IMR-90 (cell line): ENCODE results near the gene FOXP1. TPM values are rescaled to one million over a fixed set of nuclear protein-coding genes. Genes with fewer than 3 reads are reported as not detected.

Experiments
- ATAC-seq: fragments of 200-7000 bp; cut with Tn5 transposase; 2 replicates; pipeline ENCODE4 v1.9.1; 2020; ENCODE audit warnings: low read depth, mild to moderate bottlenecking, moderate library complexity
- BruUV-seq: library from RNA; stranded (reverse); fragments of 400-500 nt; replicated peaks from 2 replicates; lab custom pipeline; 2021; lab: Mats Ljungman, UMichigan
- CTCF ChIA-PET: fragments of 300-600 bp; formaldehyde crosslinking; extraction: SDS; loops from one replicate; lab custom pipeline; 2021; ENCODE audit warnings: antibody characterized with exemption; lab: Yijun Ruan, JAX
- POLR2A ChIA-PET: fragments of 300-600 bp; sonication (Branson Sonifier 250); formaldehyde crosslinking; loops from one replicate; lab custom pipeline; 2022; ENCODE audit warnings: antibody characterized with exemption; ENCODE audit not compliant: unreplicated experiment; lab: Charles Lee
- DNase-seq: peaks from one replicate; pipeline ENCODE4 v3.0.0; 2013
- H2AFZ ChIP-seq: replicated peaks from 2 replicates; pipeline ENCODE3; 2013; ENCODE audit warnings: low read length, mild to moderate bottlenecking; ENCODE audit not compliant: poor library complexity
- H2AK5ac ChIP-seq: 2 replicates; pipeline ENCODE4 v1.6.1; 2013; ENCODE audit warnings: low read depth, low read length, inconsistent platforms
- H2AK9ac ChIP-seq: replicated peaks from 2 replicates; pipeline ENCODE3; 2013; ENCODE audit warnings: mild to moderate bottlenecking, low read depth, low read length, moderate library complexity; ENCODE audit not compliant: poor library complexity
- H2BK120ac ChIP-seq: 2 replicates; pipeline ENCODE4 v1.6.1; 2013; ENCODE audit warnings: low read depth, low read length, inconsistent platforms
- H2BK15ac ChIP-seq: 3 replicates; pipeline ENCODE4 v1.6.1; 2013; ENCODE audit warnings: low read depth, low read length, inconsistent platforms
- H2BK20ac ChIP-seq: 2 replicates; pipeline ENCODE4 v1.6.1; 2013; ENCODE audit warnings: low read depth, mild to moderate bottlenecking, inconsistent platforms, low read length, moderate library complexity
- H2BK5ac ChIP-seq: 2 replicates; pipeline ENCODE4 v1.6.1; 2013; ENCODE audit warnings: mild to moderate bottlenecking, low read depth, low read length, inconsistent platforms; ENCODE audit not compliant: poor library complexity, severe bottlenecking
- H3K14ac ChIP-seq: replicated peaks from 2 replicates; pipeline ENCODE4 v1.6.1; 2013; ENCODE audit warnings: low read depth, low read length, inconsistent platforms
- H3K18ac ChIP-seq: 2 replicates; pipeline ENCODE4 v1.6.1; 2013; ENCODE audit warnings: low read depth, low read length, control low read depth
- H3K23ac ChIP-seq: 2 replicates; pipeline ENCODE4 v1.6.1; 2013; ENCODE audit warnings: low read depth, low read length, inconsistent platforms
- H3K27ac ChIP-seq: 2 replicates; pipeline ENCODE4 v1.5.1; 2013; ENCODE audit warnings: mild to moderate bottlenecking, control low read depth, low read length; ENCODE audit not compliant: insufficient read depth
- H3K27me3 ChIP-seq: 2 replicates; pipeline ENCODE4 v1.6.1; 2013; ENCODE audit warnings: low read length; ENCODE audit not compliant: control insufficient read depth, insufficient read depth
- H3K36me3 ChIP-seq: 2 replicates; pipeline ENCODE4 v1.6.1; 2013; ENCODE audit warnings: low read length, mixed read lengths; ENCODE audit not compliant: control insufficient read depth, insufficient read depth
- H3K4ac ChIP-seq: 2 replicates; pipeline ENCODE4 v1.6.1; 2013; ENCODE audit warnings: low read depth, low read length, inconsistent platforms
- H3K4me1 ChIP-seq: 2 replicates; pipeline ENCODE4 v1.6.1; 2013; ENCODE audit warnings: low read length, mixed read lengths; ENCODE audit not compliant: control insufficient read depth, insufficient read depth
- H3K4me2 ChIP-seq: 2 replicates; pipeline ENCODE4 v1.6.1; 2013; ENCODE audit warnings: low read depth, mild to moderate bottlenecking, control low read depth, low read length, moderate library complexity
- H3K4me3 ChIP-seq: 2 replicates; pipeline ENCODE4 v1.5.1; 2013; ENCODE audit warnings: low read depth, mild to moderate bottlenecking, control low read depth, low read length, moderate library complexity; ENCODE audit not compliant: insufficient read depth
- H3K56ac ChIP-seq: 2 replicates; pipeline ENCODE4 v1.6.1; 2013; ENCODE audit warnings: low read length, inconsistent platforms; ENCODE audit not compliant: insufficient read depth; ENCODE audit errors: extremely low read depth
- H3K79me1 ChIP-seq, 2 experiments: 2 replicates each; pipeline ENCODE4 v1.6.1; 2013; ENCODE audit warnings: low read length in 2 of 2, inconsistent platforms in 1 of 2, low read depth in 1 of 2
- H3K9ac ChIP-seq: 2 replicates; pipeline ENCODE4 v1.6.1; 2013; ENCODE audit warnings: low read depth, low read length, control low read depth
- H3K9me1 ChIP-seq: 2 replicates; pipeline ENCODE4 v1.6.1; 2013; ENCODE audit warnings: low read length, inconsistent platforms; ENCODE audit not compliant: insufficient read depth
- H3K9me3 ChIP-seq: 2 replicates; pipeline ENCODE4 v1.6.1; 2013; ENCODE audit warnings: low read length; ENCODE audit not compliant: control insufficient read depth, insufficient read depth
- H4K20me1 ChIP-seq: 2 replicates; pipeline ENCODE4 v1.6.1; 2013; ENCODE audit warnings: low read length, inconsistent platforms; ENCODE audit not compliant: insufficient read depth
- H4K5ac ChIP-seq: 2 replicates; pipeline ENCODE4 v1.6.1; 2013; ENCODE audit warnings: mild to moderate bottlenecking, low read depth, low read length, control low read depth
- H4K8ac ChIP-seq, 2 experiments: 2 replicates each; pipeline ENCODE4 v1.6.1; 2013; ENCODE audit warnings: low read depth in 2 of 2, low read length in 2 of 2, control low read depth in 1 of 2, inconsistent platforms in 1 of 2
- H4K91ac ChIP-seq: 2 replicates; pipeline ENCODE4 v1.6.1; 2013; ENCODE audit warnings: low read depth, low read length, inconsistent platforms; ENCODE audit not compliant: insufficient read depth
- FOS ChIP-seq: fragments of 150-350 bp; IDR thresholded peaks from 2 replicates; pipeline ENCODE4 v1.6.1; 2016; ENCODE audit warnings: low read depth, low read length
- MXI1 ChIP-seq: IDR thresholded peaks from 2 replicates; pipeline ENCODE4 v1.6.1; 2012; ENCODE audit warnings: low read depth, mild to moderate bottlenecking, low read length, moderate library complexity, borderline replicate concordance
- RAD21 ChIP-seq: IDR thresholded peaks from 2 replicates; pipeline ENCODE4 v1.6.1; 2012; ENCODE audit warnings: low read length, improper control_type of control experiment
- WGBS, 2 experiments: methylation state at CpG; one replicate each; pipeline versions ENCODE4 v1.1.5 to v1.1.7; 2013; ENCODE audit warnings: missing lambda C conversion rate in 2 of 2; ENCODE audit not compliant: insufficient read length in 1 of 2; ENCODE audit errors: extremely low coverage in 2 of 2; 5-methylcytosine and 5-hydroxymethylcytosine counted together
- dilution Hi-C: fragments of 300-500 bp; cut with HindIII; formaldehyde crosslinking; loops from one replicate; pipeline ENCODE4 v1.14.3; 2018; ENCODE audit warnings: low sequenced_read_pairs; ENCODE audit not compliant: unreplicated experiment
- in situ Hi-C: fragments of 300-500 bp; cut with MboI; formaldehyde crosslinking; loops from 3 replicates; pipeline ENCODE4 v1.14.3; 2019; ENCODE audit warnings: low sequenced_read_pairs, inconsistent platforms, mixed read lengths
- intact Hi-C: fragments of 100-400 bp; cut with micrococcal nuclease; formaldehyde crosslinking; loops from 2 replicates; pipeline ENCODE4 v1.10.0; 2022
- polyA plus RNA-seq, 3 experiments: library from polyadenylated mRNA; depleted of rRNA; stranded (reverse); fragments of >200 nt; gene quantifications; 2 replicates each; pipeline ENCODE4 v1.2.3, GENCODE V29; 2012; ENCODE audit warnings: low replicate concordance in 1 of 3
- total RNA-seq: library from RNA; depleted of rRNA; stranded (reverse); fragments of >200 nt; gene quantifications from 2 replicates; pipeline ENCODE4 v1.2.3, GENCODE V29; 2012
- TF ChIP-seq, protein P1 (sequence below): conservative IDR thresholded peaks from 2 replicates; pipeline ENCODE4 v1.5.1; 2012; ENCODE audit warnings: mild to moderate bottlenecking, low read depth, low read length, improper control_type of control experiment

FOXP1 gene
- total and polyA plus RNA-seq, 2 of the 4 experiments (the other 2 are of a cell fraction) = 37.0 to 132 TPM

- Histone ChIP-seq H3K56ac (no peak overlapping the region), H3K4me3 (no peak overlapping the region), H2BK20ac (peak overlapping the region; percentile 36; the same call in 1 of the 2 replicates), H3K27ac (peak overlapping the region; percentile 38; the same call in 1 of the 2 replicates), H3K9ac (no peak overlapping the region), H4K5ac (peak overlapping the region; percentile 50; the same call in 1 of the 2 replicates), H2AFZ (no peak overlapping the region), H3K14ac (peak overlapping the region; percentile 61), H3K79me1 (peaks cover 28 to 66% of the 10 kb centered on the region in 2 experiments), H4K91ac (peak overlapping the region; percentile 64; the same call in 1 of the 2 replicates), H3K9me3 (no peaks in the 10 kb centered on the region), H3K4me2 (no peak overlapping the region), H2BK5ac (peak overlapping the region; percentile 60), H2AK9ac (peak overlapping the region; percentile 59), H3K23ac (no peak overlapping the region), H3K4ac (peak overlapping the region; percentile 82), H2AK5ac (peak overlapping the region; percentile 97; the same call in 1 of the 2 replicates), H3K18ac (peak overlapping the region; percentile 74; the same call in 1 of the 2 replicates), H4K8ac (peak overlapping the region; percentile 26 to 78; a peak in 2 of 4 replicates), H2BK120ac (peak overlapping the region; percentile 85), H3K4me1 (peaks cover 16% of the 10 kb centered on the region), H4K20me1 (peaks cover 6% of the 10 kb centered on the region; the same call in 1 of the 2 replicates), H3K36me3 (peaks cover 2% of the 10 kb centered on the region; the same call in 1 of the 2 replicates), H2BK15ac (peak overlapping the region; percentile 18; the same call in 2 of the 3 replicates), H3K27me3 (no peaks in the 10 kb centered on the region), H3K9me1 (peaks cover 17% of the 10 kb centered on the region)
- no TSS peak for BruUV-seq
- in situ Hi-C loops (no loop called here), dilution Hi-C loops (no loop called here), intact Hi-C loops (no loop called here)
- TF ChIP-seq, protein P1, sequence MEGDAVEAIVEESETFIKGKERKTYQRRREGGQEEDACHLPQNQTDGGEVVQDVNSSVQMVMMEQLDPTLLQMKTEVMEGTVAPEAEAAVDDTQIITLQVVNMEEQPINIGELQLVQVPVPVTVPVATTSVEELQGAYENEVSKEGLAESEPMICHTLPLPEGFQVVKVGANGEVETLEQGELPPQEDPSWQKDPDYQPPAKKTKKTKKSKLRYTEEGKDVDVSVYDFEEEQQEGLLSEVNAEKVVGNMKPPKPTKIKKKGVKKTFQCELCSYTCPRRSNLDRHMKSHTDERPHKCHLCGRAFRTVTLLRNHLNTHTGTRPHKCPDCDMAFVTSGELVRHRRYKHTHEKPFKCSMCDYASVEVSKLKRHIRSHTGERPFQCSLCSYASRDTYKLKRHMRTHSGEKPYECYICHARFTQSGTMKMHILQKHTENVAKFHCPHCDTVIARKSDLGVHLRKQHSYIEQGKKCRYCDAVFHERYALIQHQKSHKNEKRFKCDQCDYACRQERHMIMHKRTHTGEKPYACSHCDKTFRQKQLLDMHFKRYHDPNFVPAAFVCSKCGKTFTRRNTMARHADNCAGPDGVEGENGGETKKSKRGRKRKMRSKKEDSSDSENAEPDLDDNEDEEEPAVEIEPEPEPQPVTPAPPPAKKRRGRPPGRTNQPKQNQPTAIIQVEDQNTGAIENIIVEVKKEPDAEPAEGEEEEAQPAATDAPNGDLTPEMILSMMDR = no peak
- TF ChIP-seq FOS = no peak
- TF ChIP-seq RAD21 = no peak
- no peak for TF ChIP-seq MXI1
- POLR2A ChIA-PET = no interaction called here
- CTCF ChIA-PET = no interaction called here
- no CpG with 5 or more reads among the region's 4 CpGs for WGBS, 2 experiments
- DNase-seq (no peak), ATAC-seq (no peak)
Observed at GRCh38 chr3:71088742-71089141, 494.8 kb downstream of the FOXP1 start.
